NCI-H345 (cell line): ENCODE results near the gene TAS2R41.

ENCODE experiments used
- DNase-seq: peaks from one replicate; lab custom pipeline; 2025; lab: John Stamatoyannopoulos, UW

The TAS2R41 gene

DNA sequence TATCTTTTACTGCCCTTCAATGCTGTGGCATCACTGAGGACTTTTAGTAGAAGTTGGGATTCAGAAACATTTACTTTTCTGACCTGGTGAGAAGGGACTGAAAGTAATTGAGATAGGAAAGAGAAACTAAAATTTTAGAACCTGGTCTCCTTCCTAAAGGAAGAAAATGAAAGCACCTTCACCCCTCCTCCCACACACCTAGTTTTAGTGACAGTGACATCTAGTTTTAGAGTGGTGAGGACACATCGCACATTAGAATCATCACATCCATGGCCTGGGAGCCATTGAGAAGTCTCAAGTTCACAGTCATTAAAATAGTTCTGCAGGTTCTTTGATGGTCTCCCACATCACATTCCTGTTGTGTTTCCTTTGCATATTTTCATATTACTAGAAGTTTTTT is 16.1 kb downstream of the TAS2R41 start:
- DNase-seq, result no peak

DNA sequence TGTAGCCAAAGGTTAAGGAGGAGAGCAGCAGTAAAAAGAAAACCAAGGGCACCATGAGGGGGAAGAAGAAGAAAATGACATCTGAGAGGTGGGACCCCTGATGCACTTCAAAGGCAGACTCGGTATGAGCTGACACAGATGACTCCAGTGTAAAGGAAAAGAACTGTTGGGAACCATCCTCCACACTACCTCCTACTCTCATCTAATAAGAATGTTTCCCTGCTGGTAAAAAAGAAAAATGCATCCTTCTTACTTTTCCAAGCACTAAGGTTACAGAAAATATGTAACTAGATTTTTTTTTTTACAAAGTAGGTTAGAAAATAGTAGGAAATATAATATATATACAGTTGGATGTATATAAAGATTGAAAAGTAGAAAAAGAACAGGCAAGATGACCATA is 16.9 kb downstream of the TAS2R41 start:
- no peak for DNase-seq

DNA sequence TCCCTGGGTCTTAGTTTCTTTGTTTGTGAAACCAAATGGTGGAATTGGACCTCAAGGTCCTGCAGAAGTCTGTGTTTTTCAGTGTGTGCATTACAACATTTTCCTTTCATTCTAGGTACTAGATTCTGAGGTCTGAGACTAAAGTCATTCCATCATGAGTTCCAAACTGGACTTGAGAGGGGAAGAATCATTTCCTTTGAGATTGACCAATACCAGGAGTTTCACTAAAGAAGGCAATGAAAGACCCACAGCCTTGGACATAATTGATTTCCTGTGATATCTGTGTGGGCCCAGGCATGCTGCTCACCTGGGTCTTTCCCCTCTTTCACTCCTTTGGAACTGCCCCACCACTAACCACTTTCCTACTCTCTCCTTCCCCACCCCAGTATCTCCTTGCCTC is 18.2 kb downstream of the TAS2R41 start:
- DNase-seq, result no peak

DNA sequence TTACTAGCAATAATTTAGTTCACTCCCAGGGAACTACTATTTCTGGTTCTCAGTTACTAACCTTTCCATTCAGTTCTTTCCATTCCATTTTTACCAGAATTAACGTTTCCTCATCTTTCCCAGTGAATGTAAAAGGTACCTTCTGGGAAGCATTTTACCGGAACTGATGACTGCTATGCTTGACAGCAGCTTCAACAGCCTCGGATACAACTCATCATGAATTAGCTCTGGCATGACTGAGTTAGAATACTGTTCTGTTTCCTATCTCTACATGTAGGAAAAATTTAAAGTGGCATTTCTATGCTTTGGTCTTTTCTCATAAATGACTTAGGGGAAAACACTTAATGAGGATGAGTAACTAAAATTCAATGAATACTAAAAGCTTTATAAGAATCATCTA is 18.6 kb downstream of the TAS2R41 start:
- DNase-seq, result no peak

- DNase-seq, result no peak
Observed at GRCh38 chr7:143497008-143497795, 19.5 kb downstream of the TAS2R41 start.

GRCh38 chr7:143499246-143499645 is 21.6 kb downstream of the TAS2R41 start:
- no peak for DNase-seq

- no peak for DNase-seq
Observed at GRCh38 chr7:143499743-143500348, 22.2 kb downstream of the TAS2R41 start.

GRCh38 chr7:143503261-143503660 is 25.6 kb downstream of the TAS2R41 start:
- DNase-seq, result no peak

- DNase-seq, result no peak
Observed at GRCh38 chr7:143504215-143504936, 26.7 kb downstream of the TAS2R41 start.

DNA sequence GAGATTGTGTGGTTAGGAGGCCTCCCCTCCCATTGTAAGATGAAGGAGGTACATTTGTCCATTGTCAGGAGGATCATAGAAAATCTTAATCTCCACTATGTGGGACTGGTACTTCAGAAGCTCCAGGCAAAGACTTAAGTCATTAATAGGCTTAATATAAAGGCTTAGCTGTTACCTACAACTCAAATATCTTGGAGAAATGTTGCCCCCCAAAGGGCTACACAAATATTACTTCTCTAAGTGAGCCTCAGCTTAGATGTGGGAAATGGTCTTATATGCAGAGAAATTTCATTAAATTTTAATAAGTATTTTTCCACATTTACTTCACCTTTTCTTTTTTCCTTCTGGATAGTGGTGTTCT is 27.2 kb downstream of the TAS2R41 start:
- no peak for DNase-seq

DNA sequence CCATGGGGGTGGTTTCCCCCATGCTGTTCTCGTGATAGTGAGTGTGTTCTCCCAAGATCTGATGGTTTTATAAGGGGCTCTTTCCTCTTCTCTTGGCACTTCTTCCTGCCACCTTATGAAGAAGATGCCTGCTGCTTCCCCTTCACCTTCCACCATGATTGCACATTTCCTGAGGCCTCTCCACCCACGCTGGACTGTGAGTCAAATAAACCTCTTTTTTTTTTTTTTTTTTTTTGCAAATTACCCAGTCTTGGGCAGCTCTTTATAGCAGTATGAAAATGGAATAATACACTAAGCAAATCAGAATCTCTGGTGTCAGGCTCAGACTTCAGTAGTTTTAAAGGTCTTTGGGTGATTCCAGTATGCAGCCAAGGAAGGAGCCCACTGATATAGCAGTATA is 28.2 kb downstream of the TAS2R41 start:
- DNase-seq, result no peak

DNA sequence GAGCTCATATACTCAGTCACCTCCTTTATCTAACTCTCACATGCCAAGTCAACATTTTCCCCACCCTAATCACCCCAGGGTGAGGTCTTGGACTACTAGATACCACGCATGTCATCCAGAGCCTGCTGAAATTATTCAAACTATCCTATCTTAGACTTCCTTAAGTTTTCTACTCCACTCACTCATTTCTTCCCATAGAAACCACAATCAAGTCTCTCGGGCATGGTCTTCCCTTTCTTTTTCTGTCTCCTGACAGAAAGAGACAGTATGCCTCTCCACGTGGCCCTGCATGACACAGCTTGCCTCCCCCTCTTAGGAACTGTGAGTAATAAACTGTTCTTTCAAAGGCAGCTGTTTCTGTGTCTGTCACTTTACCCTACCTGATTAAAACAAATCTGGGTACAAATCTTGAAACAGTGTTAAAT is 29.4 kb downstream of the TAS2R41 start:
- no peak for DNase-seq

GRCh38 chr7:143507534-143508055 is 29.9 kb downstream of the TAS2R41 start:
- no peak for DNase-seq

- DNase-seq, result no peak
Observed at GRCh38 chr7:143510854-143511592, 33.4 kb downstream of the TAS2R41 start.

- DNase-seq, result no peak
Observed at GRCh38 chr7:143511593-143512047, 33.9 kb downstream of the TAS2R41 start.

DNA sequence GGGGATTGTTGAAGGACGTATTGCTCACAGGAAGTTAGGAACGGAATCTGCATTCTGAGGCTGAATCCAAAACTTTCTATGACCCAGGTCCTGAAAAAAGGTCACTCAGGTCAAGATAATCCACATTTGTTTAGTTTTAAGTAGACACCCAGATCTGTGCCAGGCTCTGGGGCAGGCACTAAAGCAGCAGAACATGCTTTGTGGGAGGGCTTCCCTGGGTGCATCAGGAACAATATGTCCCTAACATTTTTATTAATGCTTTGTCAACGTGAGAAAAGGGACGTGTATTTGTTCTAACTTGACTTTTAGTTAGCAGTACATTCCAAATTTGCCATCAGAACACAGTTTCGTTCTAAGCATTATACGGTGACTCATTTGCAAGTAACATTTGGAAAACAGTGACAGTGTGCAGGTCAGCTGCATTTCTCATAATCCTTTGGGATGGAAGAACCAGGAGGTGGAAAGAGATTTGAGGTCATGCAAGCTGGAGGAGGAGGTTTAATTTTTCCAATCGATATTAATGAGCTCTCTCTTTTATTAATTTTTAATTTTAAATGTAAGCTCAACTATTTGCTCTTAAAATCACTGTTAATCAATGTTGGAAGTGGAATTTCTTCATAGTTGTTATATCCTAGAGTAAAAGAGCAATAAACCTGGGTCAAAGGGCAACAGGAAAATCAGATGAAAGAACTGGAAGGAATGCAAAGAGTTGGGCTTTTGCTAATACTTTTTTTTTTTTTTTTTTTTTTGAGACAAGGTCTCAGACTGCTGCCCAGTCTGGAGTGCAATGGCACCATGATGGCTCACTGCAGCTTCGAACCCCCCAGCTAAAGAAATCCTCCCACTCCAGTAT is 35.0 kb downstream of the TAS2R41 start:
- DNase-seq, result no peak

- no peak for DNase-seq
Observed at GRCh38 chr7:143514487-143514886, 36.8 kb downstream of the TAS2R41 start.

DNA sequence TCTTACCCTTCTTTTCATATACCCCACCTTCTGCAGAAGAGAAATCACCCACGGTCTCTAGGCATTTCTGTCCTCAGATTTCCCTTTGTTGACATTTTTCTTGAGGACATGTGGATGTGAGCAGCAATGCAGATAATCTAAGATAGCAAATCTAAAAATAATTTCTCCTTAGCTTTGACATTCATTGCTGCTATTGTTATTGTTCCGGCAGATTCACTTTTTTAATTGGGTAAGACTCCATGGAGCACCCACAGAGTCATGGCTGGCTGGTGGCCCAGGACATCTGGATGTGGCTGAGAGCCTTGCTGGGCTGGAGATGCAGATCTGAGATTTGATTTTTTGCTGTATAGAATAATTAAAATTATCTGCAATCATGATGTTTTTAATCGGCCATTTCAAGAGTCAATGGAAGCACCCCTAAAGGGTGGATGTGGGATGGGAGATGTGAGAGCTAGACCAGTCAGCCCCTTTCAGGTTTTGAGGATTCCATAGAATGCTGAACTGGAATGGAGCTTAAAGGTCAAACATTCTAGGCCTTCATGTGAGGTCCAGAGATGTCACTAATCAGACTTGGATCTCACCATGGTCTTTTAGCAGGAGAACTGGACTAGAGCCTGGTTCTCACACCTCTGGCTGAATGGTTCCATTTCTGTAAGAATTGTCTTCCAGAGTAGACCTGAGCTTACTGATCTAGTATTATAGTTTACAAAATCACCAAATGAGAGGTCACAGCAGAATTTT is 37.5 kb downstream of the TAS2R41 start:
- DNase-seq, result no peak

DNA sequence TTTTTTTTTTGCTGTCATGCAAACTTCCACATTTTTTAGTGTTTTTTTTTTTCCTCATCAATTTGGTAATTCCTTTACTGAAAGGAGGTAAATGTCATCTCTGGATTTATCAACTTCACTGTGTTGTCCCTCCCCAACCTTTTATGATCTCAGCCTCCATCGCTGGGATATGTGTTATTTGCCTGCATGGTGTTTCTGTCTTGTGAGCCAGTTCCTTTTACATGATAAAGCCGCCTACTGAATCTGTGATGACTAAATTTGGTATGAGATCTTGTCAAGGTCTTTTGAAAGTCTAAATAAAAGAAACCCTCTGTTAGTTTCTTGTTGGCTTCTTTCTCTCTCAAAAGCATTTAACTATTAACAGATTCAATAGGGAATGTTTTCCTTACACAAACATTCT is 39.3 kb downstream of the TAS2R41 start:
- no peak for DNase-seq

DNA sequence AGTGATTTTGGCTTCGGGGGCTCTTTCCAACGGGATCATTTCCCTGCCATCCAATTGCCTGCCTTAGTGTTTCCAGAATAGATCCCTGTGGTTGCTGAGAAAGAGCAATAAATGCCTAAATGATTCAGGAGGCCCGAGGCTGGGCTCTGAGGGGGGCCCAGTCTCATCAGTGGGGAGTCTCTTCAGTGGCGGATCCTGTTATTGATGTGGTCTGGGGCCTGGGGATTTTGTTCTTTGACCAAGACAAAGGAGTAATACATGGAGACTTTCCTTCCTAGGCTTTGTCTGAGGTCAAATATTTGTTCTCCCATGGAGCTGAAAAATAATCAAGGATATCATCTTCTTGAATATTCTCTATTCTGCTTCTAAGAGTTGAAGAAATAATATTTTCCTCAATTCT is 40.8 kb downstream of the TAS2R41 start:
- no peak for DNase-seq
